ENCODE data around the gene CASP2. TPM values are rescaled to one million over a fixed set of nuclear protein-coding genes. Genes with fewer than 3 reads are reported as not detected.
A peak's percentile ranks its signal among the peaks of the same experiment; 100 is the strongest.

The CASP2 gene
- total RNA-seq, 1 donor from 2014 or later: 6.8 TPM

- H3K36me3 ChIP-seq (ENCODE audit: control insufficient read depth, insufficient read depth, low read length): no peaks in the 10 kb centered on the region
- no peak overlapping the region for H3K4me3 ChIP-seq (ENCODE audit: low read depth, low read length)
- FAIRE-seq: no peak
- DNase-seq (ENCODE audit: low read depth): no peak
- no peak for TF ChIP-seq CTCF (IDR thresholded peaks at IDR 0.05; ENCODE audit: insufficient read depth, low read length, severe bottlenecking)
- H3K27me3 ChIP-seq (ENCODE audit: control insufficient read depth, insufficient read depth, low read length): no peaks in the 10 kb centered on the region
Observed at GRCh38 chr7:143280566-143280965, 7.6 kb upstream of the CASP2 start.

GRCh38 chr7:143281529-143281928, 6.6 kb upstream of the CASP2 start:
- H3K4me3 ChIP-seq (ENCODE audit: low read depth, low read length): no peak overlapping the region
- DNase-seq (ENCODE audit: low read depth) (no peak), FAIRE-seq (no peak)
- H3K36me3 ChIP-seq (ENCODE audit: control insufficient read depth, insufficient read depth, low read length): no peaks in the 10 kb centered on the region
- no peaks in the 10 kb centered on the region for H3K27me3 ChIP-seq (ENCODE audit: control insufficient read depth, insufficient read depth, low read length)
- no peak for TF ChIP-seq CTCF (IDR thresholded peaks at IDR 0.05; ENCODE audit: insufficient read depth, low read length, severe bottlenecking)

- DNase-seq (ENCODE audit: low read depth) (no peak), FAIRE-seq (no peak)
Observed at GRCh38 chr7:143282124-143282523, 6.0 kb upstream of the CASP2 start.

GRCh38 chr7:143283381-143283780, 4.8 kb upstream of the CASP2 start:
- H3K4me3 ChIP-seq (ENCODE audit: low read depth, low read length): no peak overlapping the region
- no peak for TF ChIP-seq CTCF (IDR thresholded peaks at IDR 0.05; ENCODE audit: insufficient read depth, low read length, severe bottlenecking)
- no peaks in the 10 kb centered on the region for H3K36me3 ChIP-seq (ENCODE audit: control insufficient read depth, insufficient read depth, low read length)
- H3K27me3 ChIP-seq (ENCODE audit: control insufficient read depth, insufficient read depth, low read length): no peaks in the 10 kb centered on the region
- no peak for FAIRE-seq
- no peak for DNase-seq (ENCODE audit: low read depth)

More at GRCh38 chr7:143282124-143282523, 6.0 kb upstream of the CASP2 start:
- Histone ChIP-seq H3K4me3 (ENCODE audit: low read depth, low read length) (no peak overlapping the region), H3K36me3 (ENCODE audit: control insufficient read depth, insufficient read depth, low read length) (no peaks in the 10 kb centered on the region), H3K27me3 (ENCODE audit: control insufficient read depth, insufficient read depth, low read length) (no peaks in the 10 kb centered on the region)
- no peak for TF ChIP-seq CTCF (IDR thresholded peaks at IDR 0.05; ENCODE audit: insufficient read depth, low read length, severe bottlenecking)

GRCh38 chr7:143284591-143285469, 3.3 kb upstream of the CASP2 start, which contains the start of gene TMEM139:
TMEM139 (plus strand) TSS chr7:143284958; CDS start chr7:143285958, 1,000 bp downstream.
- no peaks in the 10 kb centered on the region for H3K27me3 ChIP-seq (ENCODE audit: control insufficient read depth, insufficient read depth, low read length)
- no peak for FAIRE-seq
- TF ChIP-seq CTCF (IDR thresholded peaks at IDR 0.05; ENCODE audit: insufficient read depth, low read length, severe bottlenecking): no peak

More at GRCh38 chr7:143284591-143285469, 3.3 kb upstream of the CASP2 start, which contains the start of gene TMEM139:
- H3K4me3 ChIP-seq (ENCODE audit: low read depth, low read length): peak within 1 kb of the TSS; percentile 30
- H3K36me3 ChIP-seq (ENCODE audit: control insufficient read depth, insufficient read depth, low read length): no peaks in the 10 kb centered on the region
- DNase-seq (ENCODE audit: low read depth): peak; percentile 47

Measured in bronchial epithelial cell (primary cell).